AG10803 (cell line): ENCODE results near the gene CSF2.

ENCODE experiments used
- DNase-seq: peaks from one replicate; pipeline ENCODE4 v3.0.0; 2010; ENCODE audit warnings: low read depth
- H3K4me3 ChIP-seq: 2 replicates; pipeline ENCODE4 v1.5.1; 2011; ENCODE audit warnings: mild to moderate bottlenecking, low read length, control low read depth
- CTCF ChIP-seq: conservative IDR thresholded peaks from 2 replicates; pipeline ENCODE4 v1.5.1; 2011; ENCODE audit warnings: mild to moderate bottlenecking, low read length, control low read depth, inconsistent platforms

The CSF2 gene

GRCh38 chr5:132069994-132070393, 3.6 kb upstream of the CSF2 start:
- H3K4me3 ChIP-seq: no peak overlapping the region
- TF ChIP-seq CTCF: no peak

GRCh38 chr5:132070460-132071337, 2.9 kb upstream of the CSF2 start:
- DNase-seq: peak; percentile 16
- no peak overlapping the region for H3K4me3 ChIP-seq
- no peak for TF ChIP-seq CTCF

More at GRCh38 chr5:132069994-132070393, 3.6 kb upstream of the CSF2 start:
- DNase-seq: no peak

GRCh38 chr5:132071338-132071707, 2.3 kb upstream of the CSF2 start:
- H3K4me3 ChIP-seq: no peak overlapping the region
- TF ChIP-seq CTCF: no peak
- no peak for DNase-seq

- H3K4me3 ChIP-seq: no peak overlapping the region
- DNase-seq: no peak
- TF ChIP-seq CTCF: no peak
Measured at GRCh38 chr5:132072070-132072469, 1.5 kb upstream of the CSF2 start.

GRCh38 chr5:132072528-132072927, 1.1 kb upstream of the CSF2 start:
- no peak for DNase-seq
- TF ChIP-seq CTCF: no peak
- no peak overlapping the region for H3K4me3 ChIP-seq

GRCh38 chr5:132074091-132074771, 642 bp downstream of the CSF2 start:
- H3K4me3 ChIP-seq: no peak overlapping the region
- DNase-seq: no peak
- no peak for TF ChIP-seq CTCF
